Activated CD8-positive, alpha-beta T cell treated with anti-CD3 and anti-CD28 coated beads for 36 hours (primary cell): ENCODE measurements around the gene PSMD2. TPM values are rescaled to one million over a fixed set of nuclear protein-coding genes. Genes with fewer than 3 reads are reported as not detected.

ENCODE experiments used
- ATAC-seq: fragments of 200-7000 bp; cut with Tn5 transposase; one replicate; pipeline ENCODE4 v1.10.0; 2021; ENCODE audit warnings: mild to moderate bottlenecking, moderate library complexity
- CTCF ChIA-PET: fragments of 350-600 bp; sonication (Branson Sonifier 250); formaldehyde crosslinking; loops from one replicate; lab custom pipeline; 2021; ENCODE audit warnings: antibody characterized with exemption; lab: Charles Lee
- POLR2A ChIA-PET: fragments of 350-600 bp; sonication (Branson Sonifier 250); formaldehyde crosslinking; loops from one replicate; lab custom pipeline; 2021; ENCODE audit warnings: antibody characterized with exemption; lab: Charles Lee
- DNase-seq: peaks from one replicate; pipeline ENCODE4 v3.0.0-alpha.2; 2020
- H3K27ac Mint-ChIP-seq: one replicate; pipeline ENCODE4 v1.8.0; 2021; ENCODE audit warnings: mild to moderate bottlenecking, mixed read lengths
- H3K27me3 Mint-ChIP-seq: one replicate; pipeline ENCODE4 v1.8.0; 2021; ENCODE audit warnings: mixed read lengths
- H3K36me3 Mint-ChIP-seq: one replicate; pipeline ENCODE4 v1.8.0; 2021; ENCODE audit warnings: low read depth, mixed read lengths
- H3K4me1 Mint-ChIP-seq: one replicate; pipeline ENCODE4 v1.8.0; 2021; ENCODE audit warnings: low read depth, mixed read lengths
- H3K4me3 Mint-ChIP-seq: one replicate; pipeline ENCODE4 v1.8.0; 2021; ENCODE audit warnings: mild to moderate bottlenecking, moderate library complexity, mixed read lengths
- H3K9me3 Mint-ChIP-seq: one replicate; pipeline ENCODE4 v1.8.0; 2021; ENCODE audit warnings: mixed read lengths
- intact Hi-C: fragments of 100-400 bp; cut with micrococcal nuclease; formaldehyde crosslinking; loops from one replicate; pipeline ENCODE4 v1.10.0; 2022
- total RNA-seq, 2 experiments: library from RNA; stranded (reverse); gene quantifications; one replicate each; pipeline ENCODE4 v1.2.3, GENCODE V29; 2021
- TF ChIP-seq, protein P1 (sequence below): fragments of 200-600 bp; IDR thresholded peaks from one replicate; pipeline ENCODE4 v1.8.0; 2022; ENCODE audit warnings: antibody characterized with exemption, mild to moderate bottlenecking

Gene PSMD2
- total RNA-seq, 2 experiments from 2014 or later, result 220 to 221 TPM

DNA sequence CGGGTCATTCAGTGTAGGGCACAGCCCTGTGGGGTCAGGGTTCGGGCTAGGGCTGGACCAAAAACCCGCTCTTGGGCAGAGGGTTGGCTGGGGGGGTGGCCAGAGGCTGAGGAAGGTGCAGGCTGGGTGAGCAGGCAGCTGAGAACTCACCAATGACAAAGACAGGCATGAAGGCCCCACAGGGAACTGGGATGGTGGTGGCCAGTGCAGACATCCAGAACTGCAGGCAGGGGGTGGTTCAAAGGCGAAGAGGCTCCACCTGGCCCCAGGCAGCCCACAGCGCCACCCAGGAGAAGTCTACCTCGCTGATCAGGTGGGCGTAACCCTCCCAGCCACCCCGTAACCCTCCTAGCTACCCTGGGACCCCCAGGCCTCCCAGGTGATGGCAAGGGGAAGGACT, 55.7 kb downstream of the PSMD2 start:
- no peak for ATAC-seq
- CTCF ChIA-PET, result interaction anchor here (0.9 to 3.1 kb wide), 9 partner anchors 9 to 202 kb away, joined by 3 to 25 read pairs (median 6); partner anchors contain the start of gene FAM131A
- POLR2A ChIA-PET, result interaction anchor here (0.6 to 2.0 kb wide), 3 partner anchors 16 to 1045 kb away, joined by 3 to 8 read pairs (median 4); no protein-coding TSS in a partner anchor

DNA sequence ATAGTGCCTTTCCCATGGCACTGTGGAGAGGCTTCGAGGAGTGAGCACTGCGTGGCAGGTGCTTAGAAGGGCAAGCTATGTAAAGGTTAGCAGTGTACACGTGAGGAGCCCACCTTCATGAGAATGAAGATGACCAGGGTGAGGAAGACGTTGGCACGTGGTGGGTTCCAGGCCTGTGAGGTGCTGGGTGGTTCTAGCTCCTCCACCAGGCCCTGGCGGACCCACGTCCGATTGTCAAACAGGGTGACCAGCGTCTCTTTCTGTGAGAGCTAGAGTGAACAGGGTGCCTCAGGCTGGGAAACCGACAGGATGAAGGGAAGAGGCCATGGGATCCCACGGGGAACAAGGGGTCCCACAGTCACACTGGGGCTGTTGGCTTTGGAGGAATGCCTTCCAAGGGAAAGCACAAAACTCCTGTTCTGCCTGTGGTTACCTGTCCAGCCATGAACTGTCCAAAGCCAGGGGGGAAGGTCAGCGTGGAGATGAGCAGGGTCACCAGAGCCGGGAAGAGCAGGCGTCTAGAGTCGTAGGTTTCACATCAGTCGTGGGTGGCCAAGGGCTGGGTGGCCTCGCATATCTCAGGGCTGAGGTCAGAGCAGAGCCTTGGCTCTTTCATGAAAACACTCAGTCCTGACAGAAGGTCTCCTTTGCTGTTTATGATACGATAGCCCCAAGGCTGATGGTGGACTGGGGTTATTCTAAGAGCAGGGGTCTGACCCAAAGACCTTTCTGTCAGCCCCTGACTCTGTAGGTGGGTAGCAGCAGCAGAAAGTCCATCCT, 56.4 kb downstream of the PSMD2 start:
- ATAC-seq (no peak), DNase-seq (no peak)
- intact Hi-C loops, result no loop called here
- no peak overlapping the region for H3K27ac Mint-ChIP-seq
- H3K4me3 Mint-ChIP-seq, result no peak overlapping the region
- H3K4me1 Mint-ChIP-seq, result peaks cover 10% of the 10 kb centered on the region
- no peaks in the 10 kb centered on the region for H3K9me3 Mint-ChIP-seq
- TF ChIP-seq, protein P1, sequence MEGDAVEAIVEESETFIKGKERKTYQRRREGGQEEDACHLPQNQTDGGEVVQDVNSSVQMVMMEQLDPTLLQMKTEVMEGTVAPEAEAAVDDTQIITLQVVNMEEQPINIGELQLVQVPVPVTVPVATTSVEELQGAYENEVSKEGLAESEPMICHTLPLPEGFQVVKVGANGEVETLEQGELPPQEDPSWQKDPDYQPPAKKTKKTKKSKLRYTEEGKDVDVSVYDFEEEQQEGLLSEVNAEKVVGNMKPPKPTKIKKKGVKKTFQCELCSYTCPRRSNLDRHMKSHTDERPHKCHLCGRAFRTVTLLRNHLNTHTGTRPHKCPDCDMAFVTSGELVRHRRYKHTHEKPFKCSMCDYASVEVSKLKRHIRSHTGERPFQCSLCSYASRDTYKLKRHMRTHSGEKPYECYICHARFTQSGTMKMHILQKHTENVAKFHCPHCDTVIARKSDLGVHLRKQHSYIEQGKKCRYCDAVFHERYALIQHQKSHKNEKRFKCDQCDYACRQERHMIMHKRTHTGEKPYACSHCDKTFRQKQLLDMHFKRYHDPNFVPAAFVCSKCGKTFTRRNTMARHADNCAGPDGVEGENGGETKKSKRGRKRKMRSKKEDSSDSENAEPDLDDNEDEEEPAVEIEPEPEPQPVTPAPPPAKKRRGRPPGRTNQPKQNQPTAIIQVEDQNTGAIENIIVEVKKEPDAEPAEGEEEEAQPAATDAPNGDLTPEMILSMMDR, result no peak
- H3K36me3 Mint-ChIP-seq, result no peaks in the 10 kb centered on the region
- CTCF ChIA-PET, result interaction anchor here (0.8 to 3.1 kb wide), 9 partner anchors 10 to 201 kb away, joined by 3 to 25 read pairs (median 6); partner anchors contain the start of gene FAM131A
- POLR2A ChIA-PET, result interaction anchor here (0.6 to 1.2 kb wide), 2 partner anchors 28 to 1044 kb away, joined by 3 to 4 read pairs; no protein-coding TSS in a partner anchor
- no peaks in the 10 kb centered on the region for H3K27me3 Mint-ChIP-seq

More for the DNA sequence above, 55.7 kb downstream of the PSMD2 start:
- Mint-ChIP-seq H3K27me3 (no peaks in the 10 kb centered on the region), H3K4me3 (no peak overlapping the region), H3K9me3 (no peaks in the 10 kb centered on the region), H3K4me1 (peaks cover 4% of the 10 kb centered on the region), H3K27ac (no peak overlapping the region), H3K36me3 (no peaks in the 10 kb centered on the region)
- DNase-seq, result no peak
- TF ChIP-seq, protein P1, result no peak
- intact Hi-C loops, result no loop called here

DNA sequence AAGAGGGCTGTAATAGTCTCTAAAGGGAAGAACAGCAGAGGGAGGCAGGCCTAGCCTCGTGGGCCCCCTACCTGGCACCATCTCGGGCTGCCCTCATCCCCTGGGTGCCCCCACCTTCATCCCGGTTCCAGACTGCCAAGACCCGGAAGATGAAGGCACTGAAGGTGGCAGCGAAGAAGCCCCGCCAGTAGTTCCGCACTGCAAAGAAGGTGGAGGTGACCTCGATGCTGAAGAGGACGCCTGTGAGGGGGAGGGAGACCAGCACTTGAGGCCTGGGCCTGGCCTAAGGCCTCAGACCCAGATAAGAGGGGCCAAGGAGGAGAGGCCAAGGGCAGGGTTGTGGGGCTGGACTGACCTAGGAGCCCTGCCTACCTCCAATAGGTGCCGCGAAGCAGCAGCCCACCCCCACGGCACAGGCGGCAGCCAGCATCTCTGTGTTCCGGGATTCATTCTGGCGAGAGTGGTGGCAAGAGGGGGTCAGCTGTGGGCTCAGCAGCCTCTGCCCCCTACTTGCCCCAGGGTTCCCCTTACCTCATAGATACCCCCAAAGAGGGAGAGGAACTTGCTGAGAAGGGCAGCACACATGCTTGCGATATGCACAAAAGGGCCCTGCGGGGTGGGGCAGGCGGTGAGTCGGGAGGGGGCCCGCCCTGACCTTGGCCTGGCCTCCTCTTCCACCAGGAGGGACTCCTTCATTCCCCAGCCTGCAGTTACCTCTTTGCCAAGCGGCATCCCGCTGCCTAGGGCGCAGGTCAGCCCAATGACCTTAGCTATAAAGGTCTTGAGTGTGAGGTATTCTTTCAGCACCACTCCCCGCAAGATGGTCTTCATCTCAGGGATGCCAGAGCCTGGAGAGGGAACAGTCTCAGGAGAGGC, 58.4 kb downstream of the PSMD2 start:
- H3K27ac Mint-ChIP-seq, result no peak overlapping the region
- no peaks in the 10 kb centered on the region for H3K36me3 Mint-ChIP-seq
- TF ChIP-seq, protein P1, result no peak
- DNase-seq (no peak), ATAC-seq (no peak)
- peaks cover 14% of the 10 kb centered on the region for H3K4me1 Mint-ChIP-seq
- ChIA-PET CTCF (no interaction called here), POLR2A (interaction anchor here (1.7 kb wide), 1 partner anchor 22 kb away, joined by 3 read pairs; no protein-coding TSS in a partner anchor)
- H3K27me3 Mint-ChIP-seq, result no peaks in the 10 kb centered on the region
- H3K4me3 Mint-ChIP-seq, result no peak overlapping the region
- no peaks in the 10 kb centered on the region for H3K9me3 Mint-ChIP-seq
- intact Hi-C loops, result no loop called here

DNA sequence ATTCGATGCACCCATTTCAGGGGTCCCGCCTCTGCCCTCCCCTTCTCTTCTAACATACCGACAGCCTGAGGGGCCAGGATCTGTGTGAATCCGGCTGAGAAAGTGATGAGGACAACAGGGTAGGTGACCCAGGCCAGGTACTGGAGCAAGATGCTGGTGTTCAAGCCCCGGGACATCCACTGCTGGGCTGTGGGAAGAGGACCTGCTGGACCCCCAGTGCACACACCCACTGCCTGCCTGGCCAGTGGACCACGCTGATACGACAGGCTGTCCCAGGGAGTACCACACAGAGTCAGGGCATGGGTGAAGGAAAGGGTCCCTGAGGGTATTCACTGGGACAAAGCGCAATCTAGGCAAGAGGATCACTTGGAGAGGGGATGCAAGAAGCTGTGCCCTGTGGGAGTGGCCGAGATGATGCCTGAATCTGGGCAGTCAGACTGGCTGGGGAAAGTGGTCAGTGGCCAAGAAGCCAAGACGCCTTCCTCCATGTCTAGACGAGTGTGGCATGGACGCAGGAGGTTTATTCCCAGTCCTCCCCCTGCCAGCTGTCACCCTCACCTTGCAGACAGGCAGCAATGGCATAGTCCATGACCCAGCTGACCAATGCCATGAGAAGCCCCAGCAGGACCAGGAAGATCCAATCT, 59.2 kb downstream of the PSMD2 start:
- no peak overlapping the region for H3K4me3 Mint-ChIP-seq
- CTCF ChIA-PET, result interaction anchor here (1.5 to 6.6 kb wide), 2 partner anchors 14 to 183 kb away, joined by 6 to 29 read pairs; no protein-coding TSS in a partner anchor
- H3K27me3 Mint-ChIP-seq, result no peaks in the 10 kb centered on the region
- intact Hi-C loops, result no loop called here
- no peak for DNase-seq
- H3K9me3 Mint-ChIP-seq, result no peaks in the 10 kb centered on the region
- ATAC-seq, result no peak
- TF ChIP-seq, protein P1, result no peak
- H3K27ac Mint-ChIP-seq, result no peak overlapping the region
- peaks cover under 1% of the 10 kb centered on the region for H3K36me3 Mint-ChIP-seq
- POLR2A ChIA-PET, result interaction anchor here (1.5 to 2.8 kb wide), 3 partner anchors 10 to 23 kb away, joined by 3 to 10 read pairs (median 5); partner anchors contain the start of gene CHRD
- H3K4me1 Mint-ChIP-seq, result peaks cover 14% of the 10 kb centered on the region

Other genes starting within 250 kb of the PSMD2 start
- not detected for gene HTR3C, start 246.2 kb upstream of the PSMD2 start, total RNA-seq
- not detected for gene HTR3E, start 202.2 kb upstream of the PSMD2 start, total RNA-seq
- 10 to 100 TPM; 59.9 to 64.0 TPM for gene EIF2B5, start 163.9 kb upstream of the PSMD2 start, total RNA-seq
- gene DVL3, start 143.9 kb upstream of the PSMD2 start, total RNA-seq, result 10 to 100 TPM; 21.2 to 25.9 TPM
- 100 to 1,000 TPM; 211 to 223 TPM for gene AP2M1, start 124.4 kb upstream of the PSMD2 start, total RNA-seq
- 10 to 100 TPM; 61.3 to 68.7 TPM for gene ABCF3, start 113.0 kb upstream of the PSMD2 start, total RNA-seq
- not detected for gene VWA5B2, start 69.7 kb upstream of the PSMD2 start, total RNA-seq
- gene ALG3, start 50.3 kb upstream of the PSMD2 start, total RNA-seq, result 10 to 100 TPM; 40.0 to 44.5 TPM
- 1 to 10 TPM; 7.8 to 8.7 TPM for gene EEF1AKMT4, start 49.6 kb upstream of the PSMD2 start, total RNA-seq
- under 1 TPM; 0.18 to 0.22 TPM for gene CAMK2N2, start 37.7 kb upstream of the PSMD2 start, total RNA-seq
- gene ECE2, start 23.2 kb upstream of the PSMD2 start, total RNA-seq, result not detected
- 100 to 1,000 TPM; 429 to 437 TPM for gene EIF4G1, start 15.4 kb downstream of the PSMD2 start, total RNA-seq
- 1 to 10 TPM; 4.0 to 5.5 TPM for gene FAM131A, start 38.4 kb downstream of the PSMD2 start, total RNA-seq
- 1 to 10 TPM; 4.0 to 4.2 TPM for gene CLCN2, start 62.4 kb downstream of the PSMD2 start, total RNA-seq
- 100 to 1,000 TPM; 166 to 169 TPM for gene POLR2H, start 62.5 kb downstream of the PSMD2 start, total RNA-seq
- gene THPO, start 79.0 kb downstream of the PSMD2 start, total RNA-seq, result not detected
- not detected for gene CHRD, start 80.8 kb downstream of the PSMD2 start, total RNA-seq